Measurements from ENCODE around the gene ATAD2B. TPM values are rescaled to one million over a fixed set of nuclear protein-coding genes. Genes with fewer than 3 reads are reported as not detected.

The ATAD2B gene
- total RNA-seq, 1 experiment from 2014 or later: 19.7 TPM

DNA sequence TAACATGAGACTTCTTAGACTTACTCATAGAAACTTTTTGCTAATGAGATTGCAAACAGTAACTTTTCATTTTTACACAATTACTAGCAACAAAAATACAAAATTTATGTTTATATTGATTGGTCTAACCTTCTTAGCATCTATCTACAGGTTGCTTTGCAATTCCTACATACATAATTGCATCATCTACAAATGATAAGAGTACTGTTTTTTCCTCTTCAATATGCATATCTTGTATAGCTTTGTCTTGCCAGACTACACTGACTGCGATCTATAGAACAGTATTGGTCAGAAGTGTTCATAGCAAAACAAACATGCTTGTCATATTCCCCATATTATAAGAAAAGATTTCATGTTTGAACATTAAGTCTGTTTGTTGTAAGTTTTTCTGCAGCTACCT, 87.9 kb downstream of the ATAD2B start:
- CTCF ChIA-PET: no interaction called here
- DNase-seq: no peak
- H3K27me3 Mint-ChIP-seq (ENCODE audit: unreplicated experiment): no peaks in the 10 kb centered on the region
- intact Hi-C loops (cut with micrococcal nuclease; ENCODE audit: unreplicated experiment): no loop called here
- no peaks in the 10 kb centered on the region for H3K36me3 Mint-ChIP-seq (ENCODE audit: insufficient read depth, unreplicated experiment)
- TF ChIP-seq, protein P1, sequence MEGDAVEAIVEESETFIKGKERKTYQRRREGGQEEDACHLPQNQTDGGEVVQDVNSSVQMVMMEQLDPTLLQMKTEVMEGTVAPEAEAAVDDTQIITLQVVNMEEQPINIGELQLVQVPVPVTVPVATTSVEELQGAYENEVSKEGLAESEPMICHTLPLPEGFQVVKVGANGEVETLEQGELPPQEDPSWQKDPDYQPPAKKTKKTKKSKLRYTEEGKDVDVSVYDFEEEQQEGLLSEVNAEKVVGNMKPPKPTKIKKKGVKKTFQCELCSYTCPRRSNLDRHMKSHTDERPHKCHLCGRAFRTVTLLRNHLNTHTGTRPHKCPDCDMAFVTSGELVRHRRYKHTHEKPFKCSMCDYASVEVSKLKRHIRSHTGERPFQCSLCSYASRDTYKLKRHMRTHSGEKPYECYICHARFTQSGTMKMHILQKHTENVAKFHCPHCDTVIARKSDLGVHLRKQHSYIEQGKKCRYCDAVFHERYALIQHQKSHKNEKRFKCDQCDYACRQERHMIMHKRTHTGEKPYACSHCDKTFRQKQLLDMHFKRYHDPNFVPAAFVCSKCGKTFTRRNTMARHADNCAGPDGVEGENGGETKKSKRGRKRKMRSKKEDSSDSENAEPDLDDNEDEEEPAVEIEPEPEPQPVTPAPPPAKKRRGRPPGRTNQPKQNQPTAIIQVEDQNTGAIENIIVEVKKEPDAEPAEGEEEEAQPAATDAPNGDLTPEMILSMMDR (IDR thresholded peaks at IDR 0.05; ENCODE audit: unreplicated experiment): no peak
- H3K27ac Mint-ChIP-seq (ENCODE audit: unreplicated experiment): no peak overlapping the region
- H3K4me1 Mint-ChIP-seq (ENCODE audit: low read depth, unreplicated experiment): peaks cover 9% of the 10 kb centered on the region
- no TSS peak for BruUV-seq (replicated peaks)
- H3K4me3 Mint-ChIP-seq (ENCODE audit: low read depth, unreplicated experiment): no peak overlapping the region
- H3K9me3 Mint-ChIP-seq (ENCODE audit: low read depth, unreplicated experiment): no peaks in the 10 kb centered on the region

DNA sequence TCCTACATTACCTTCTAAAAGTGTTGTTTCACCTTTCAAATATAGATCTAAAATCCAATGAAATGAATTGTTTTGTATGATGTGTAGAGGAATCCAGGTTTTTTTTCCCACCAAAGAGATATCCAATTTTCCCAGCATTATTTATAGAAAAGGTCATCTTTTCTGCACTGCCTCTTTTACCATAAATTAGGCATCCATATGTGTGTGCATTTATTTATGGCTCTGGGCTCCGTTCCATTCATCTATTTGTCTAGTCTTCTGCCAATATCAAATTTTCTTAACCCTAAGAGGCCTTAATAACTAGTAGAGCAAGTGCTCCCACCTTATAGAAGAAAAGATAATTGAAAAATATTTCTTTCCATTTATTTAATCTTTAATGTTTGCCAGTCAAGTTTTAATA, 88.3 kb downstream of the ATAD2B start:
- intact Hi-C loops (cut with micrococcal nuclease; ENCODE audit: unreplicated experiment): no loop called here
- Mint-ChIP-seq H3K27me3 (ENCODE audit: unreplicated experiment) (no peaks in the 10 kb centered on the region), H3K9me3 (ENCODE audit: low read depth, unreplicated experiment) (no peaks in the 10 kb centered on the region), H3K4me3 (ENCODE audit: low read depth, unreplicated experiment) (no peak overlapping the region), H3K4me1 (ENCODE audit: low read depth, unreplicated experiment) (peaks cover 8% of the 10 kb centered on the region), H3K27ac (ENCODE audit: unreplicated experiment) (no peak overlapping the region), H3K36me3 (ENCODE audit: insufficient read depth, unreplicated experiment) (no peaks in the 10 kb centered on the region)
- no peak for DNase-seq
- no TSS peak for BruUV-seq (replicated peaks)
- CTCF ChIA-PET: no interaction called here
- TF ChIP-seq, protein P1 (IDR thresholded peaks at IDR 0.05; ENCODE audit: unreplicated experiment): no peak

DNA sequence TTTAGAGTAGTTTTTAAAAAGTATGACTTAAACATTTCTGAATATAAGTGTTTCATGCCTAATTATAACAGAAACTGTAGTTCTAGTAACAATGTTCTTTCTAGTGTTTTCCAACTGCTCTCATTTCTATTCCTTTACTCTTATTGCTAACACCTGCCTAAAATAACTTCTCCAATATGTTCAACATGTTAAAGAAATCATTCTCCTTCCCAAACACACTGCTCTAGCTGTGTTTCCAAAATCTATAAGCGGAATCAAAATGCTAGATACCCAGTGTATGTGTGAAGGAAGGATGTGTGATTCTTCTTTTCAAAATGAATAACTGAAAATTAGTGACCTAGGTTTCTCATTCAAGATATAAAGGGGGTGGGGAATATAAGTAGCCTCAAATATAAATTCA, 89.1 kb downstream of the ATAD2B start:
- Mint-ChIP-seq H3K4me1 (ENCODE audit: low read depth, unreplicated experiment) (peaks cover 1% of the 10 kb centered on the region), H3K36me3 (ENCODE audit: insufficient read depth, unreplicated experiment) (no peaks in the 10 kb centered on the region), H3K9me3 (ENCODE audit: low read depth, unreplicated experiment) (no peaks in the 10 kb centered on the region), H3K27ac (ENCODE audit: unreplicated experiment) (no peak overlapping the region), H3K27me3 (ENCODE audit: unreplicated experiment) (no peaks in the 10 kb centered on the region), H3K4me3 (ENCODE audit: low read depth, unreplicated experiment) (no peak overlapping the region)
- DNase-seq: no peak
- intact Hi-C loops (cut with micrococcal nuclease; ENCODE audit: unreplicated experiment): no loop called here
- no TSS peak for BruUV-seq (replicated peaks)
- TF ChIP-seq, protein P1 (IDR thresholded peaks at IDR 0.05; ENCODE audit: unreplicated experiment): no peak
- CTCF ChIA-PET: no interaction called here

DNA sequence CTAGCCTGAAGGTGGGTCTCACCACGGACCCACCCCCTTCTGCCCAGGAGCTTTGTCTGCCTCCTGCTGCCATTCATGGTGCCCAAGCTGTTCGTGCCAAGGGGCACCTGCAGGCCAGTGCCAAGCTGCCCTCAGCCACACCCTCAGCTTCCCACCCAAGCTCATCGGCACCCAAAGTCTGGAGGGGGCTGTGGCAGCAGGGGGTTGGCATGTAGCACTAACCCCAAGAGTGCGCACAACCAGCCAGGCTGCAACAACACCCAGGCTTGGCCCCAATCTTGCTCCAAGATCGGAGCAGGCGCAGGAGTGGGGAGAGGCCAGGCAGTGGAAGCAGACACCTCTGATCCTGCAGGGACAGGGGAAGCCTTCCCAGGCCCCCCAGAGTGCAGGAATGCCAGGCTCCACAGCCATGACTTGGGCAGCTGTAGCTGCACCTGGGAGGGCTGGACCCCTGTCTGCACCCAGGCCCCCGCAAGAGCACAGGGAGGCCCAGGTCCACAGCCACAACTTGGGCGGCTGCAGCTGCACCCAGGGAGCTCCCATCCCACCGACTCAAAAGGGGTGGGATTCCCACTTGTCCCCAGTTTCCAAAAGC, 89.9 kb downstream of the ATAD2B start:
- H3K27me3 Mint-ChIP-seq (ENCODE audit: unreplicated experiment): no peaks in the 10 kb centered on the region
- no peaks in the 10 kb centered on the region for H3K9me3 Mint-ChIP-seq (ENCODE audit: low read depth, unreplicated experiment)
- H3K27ac Mint-ChIP-seq (ENCODE audit: unreplicated experiment): no peak overlapping the region
- intact Hi-C loops (cut with micrococcal nuclease; ENCODE audit: unreplicated experiment): no loop called here
- no TSS peak for BruUV-seq (replicated peaks)
- TF ChIP-seq, protein P1 (IDR thresholded peaks at IDR 0.05; ENCODE audit: unreplicated experiment): no peak
- DNase-seq: no peak
- H3K36me3 Mint-ChIP-seq (ENCODE audit: insufficient read depth, unreplicated experiment): no peaks in the 10 kb centered on the region
- no peak overlapping the region for H3K4me3 Mint-ChIP-seq (ENCODE audit: low read depth, unreplicated experiment)
- H3K4me1 Mint-ChIP-seq (ENCODE audit: low read depth, unreplicated experiment): no peaks in the 10 kb centered on the region
- CTCF ChIA-PET: no interaction called here

Measured in Calu3 (cell line).